HG03571 (cell line): ENCODE results near the gene ST6GALNAC2.
A peak's percentile ranks its signal among the peaks of the same experiment; 100 is the strongest.
"Not testable (repeated sequence)": the region's sequence is repeated elsewhere in the genome, so short reads cannot be mapped to it uniquely, and the experiment has no call there.

Source experiments
- ATAC-seq: cut with Tn5 transposase; IDR thresholded peaks from one replicate; pipeline ENCODE4 v1.9.1; 2021; ENCODE audit not compliant: unreplicated experiment

The ST6GALNAC2 gene

GRCh38 chr17:76529224-76530094 is 56.2 kb downstream of the ST6GALNAC2 start:
- ATAC-seq, result no peak

- ATAC-seq, result no peak
Observed at GRCh38 chr17:76528528-76529223, 57.0 kb downstream of the ST6GALNAC2 start.

GRCh38 chr17:76528156-76528527 is 57.5 kb downstream of the ST6GALNAC2 start:
- peak; percentile 59 for ATAC-seq

GRCh38 chr17:76527430-76528111 is 58.1 kb downstream of the ST6GALNAC2 start:
- peak; percentile 53 for ATAC-seq

GRCh38 chr17:76527016-76527415 is 58.6 kb downstream of the ST6GALNAC2 start:
- ATAC-seq, result not testable (repeated sequence)

GRCh38 chr17:76525513-76525833 is 60.2 kb downstream of the ST6GALNAC2 start:
- ATAC-seq, result not testable (repeated sequence)

GRCh38 chr17:76524598-76525512 is 60.8 kb downstream of the ST6GALNAC2 start:
- no peak for ATAC-seq

GRCh38 chr17:76523084-76524037 is 62.3 kb downstream of the ST6GALNAC2 start:
- no peak for ATAC-seq

- not testable (repeated sequence) for ATAC-seq
Observed at GRCh38 chr17:76521683-76522082, 64.0 kb downstream of the ST6GALNAC2 start.

GRCh38 chr17:76521262-76521661 is 64.4 kb downstream of the ST6GALNAC2 start:
- no peak for ATAC-seq

- ATAC-seq, result no peak
Observed at GRCh38 chr17:76519048-76519966, 66.4 kb downstream of the ST6GALNAC2 start.

- no peak for ATAC-seq
Observed at GRCh38 chr17:76517638-76518038, 68.0 kb downstream of the ST6GALNAC2 start.
